Lower lobe of right lung (tissue), 2 donors: ENCODE measurements around the gene SLC31A1. TPM values are rescaled to one million over a fixed set of nuclear protein-coding genes. Genes with fewer than 3 reads are reported as not detected.
"Not testable (repeated sequence)": the region's sequence is repeated elsewhere in the genome, so short reads cannot be mapped to it uniquely, and the experiment has no call there.

Source experiments
- ATAC-seq, 2 donors: fragments of 200-7000 bp; cut with Tn5 transposase; one replicate each; pipeline ENCODE4 v1.9.1; 2020 to 2022; ENCODE audit warnings: mild to moderate bottlenecking in 2 of 2, moderate library complexity in 2 of 2
- DNase-seq: peaks from one replicate; pipeline ENCODE4 v3.0.0-alpha.2; 2020
- H3K27ac ChIP-seq: fragments of 200-600 bp; one replicate; pipeline ENCODE4 v1.8.0; 2022
- H3K27me3 ChIP-seq: fragments of 200-600 bp; one replicate; pipeline ENCODE4 v1.8.0; 2022; ENCODE audit warnings: low read depth
- H3K36me3 ChIP-seq: fragments of 200-600 bp; one replicate; pipeline ENCODE4 v1.8.0; 2022; ENCODE audit warnings: mild to moderate bottlenecking
- H3K4me1 ChIP-seq: fragments of 200-600 bp; one replicate; pipeline ENCODE4 v1.8.0; 2022
- H3K4me3 ChIP-seq: fragments of 200-600 bp; one replicate; pipeline ENCODE4 v1.8.0; 2022; ENCODE audit warnings: mild to moderate bottlenecking
- H3K9me3 ChIP-seq: fragments of 200-600 bp; one replicate; pipeline ENCODE4 v1.8.0; 2022
- intact Hi-C: fragments of 100-400 bp; cut with DNase I; formaldehyde crosslinking; loops from one replicate; pipeline ENCODE4 v1.11.0; 2022
- total RNA-seq: library from RNA; stranded (reverse); fragmentation: NEBNext Ultra II Directional; extraction: Animal tissue kit (Norgen Biotek cat#: 25700); gene quantifications from one replicate; pipeline ENCODE4 v1.2.1, GENCODE V29; 2021
- TF ChIP-seq, protein P1 (sequence below): fragments of 200-600 bp; IDR thresholded peaks from one replicate; pipeline ENCODE4 v1.8.0; 2022; ENCODE audit warnings: antibody characterized with exemption, mild to moderate bottlenecking
- donor health status: DM: no; HTN: yes; CAD: no; lungs with severe emphysema.

Gene SLC31A1
- total RNA-seq, 1 donor from 2014 or later = 48.4 TPM

DNA sequence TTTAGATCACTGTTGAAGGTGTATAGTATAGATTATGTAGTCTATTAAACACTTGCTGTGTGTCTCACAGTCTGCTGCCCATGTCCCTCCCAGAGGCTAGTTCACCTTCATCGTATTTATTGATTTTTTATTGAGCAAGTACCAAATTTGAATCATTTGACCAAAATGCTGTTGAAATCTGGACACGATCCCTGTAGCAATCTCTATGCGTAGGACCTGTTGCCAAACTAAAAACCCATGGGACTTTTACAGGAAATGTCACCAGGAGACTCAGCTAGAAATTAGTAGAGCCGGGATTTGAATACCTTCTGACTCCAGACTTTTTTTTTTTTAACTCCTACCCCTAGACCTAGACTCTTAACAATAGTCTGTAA, 17.5 kb downstream of the SLC31A1 start:
- Histone ChIP-seq H3K27me3 (no peaks in the 10 kb centered on the region), H3K9me3 (no peaks in the 10 kb centered on the region), H3K36me3 (no peaks in the 10 kb centered on the region), H3K4me3 (no peak overlapping the region), H3K4me1 (peaks cover 14% of the 10 kb centered on the region), H3K27ac (no peak overlapping the region)
- ATAC-seq (no peak), DNase-seq (no peak)
- intact Hi-C loops = no loop called here
- TF ChIP-seq, protein P1, sequence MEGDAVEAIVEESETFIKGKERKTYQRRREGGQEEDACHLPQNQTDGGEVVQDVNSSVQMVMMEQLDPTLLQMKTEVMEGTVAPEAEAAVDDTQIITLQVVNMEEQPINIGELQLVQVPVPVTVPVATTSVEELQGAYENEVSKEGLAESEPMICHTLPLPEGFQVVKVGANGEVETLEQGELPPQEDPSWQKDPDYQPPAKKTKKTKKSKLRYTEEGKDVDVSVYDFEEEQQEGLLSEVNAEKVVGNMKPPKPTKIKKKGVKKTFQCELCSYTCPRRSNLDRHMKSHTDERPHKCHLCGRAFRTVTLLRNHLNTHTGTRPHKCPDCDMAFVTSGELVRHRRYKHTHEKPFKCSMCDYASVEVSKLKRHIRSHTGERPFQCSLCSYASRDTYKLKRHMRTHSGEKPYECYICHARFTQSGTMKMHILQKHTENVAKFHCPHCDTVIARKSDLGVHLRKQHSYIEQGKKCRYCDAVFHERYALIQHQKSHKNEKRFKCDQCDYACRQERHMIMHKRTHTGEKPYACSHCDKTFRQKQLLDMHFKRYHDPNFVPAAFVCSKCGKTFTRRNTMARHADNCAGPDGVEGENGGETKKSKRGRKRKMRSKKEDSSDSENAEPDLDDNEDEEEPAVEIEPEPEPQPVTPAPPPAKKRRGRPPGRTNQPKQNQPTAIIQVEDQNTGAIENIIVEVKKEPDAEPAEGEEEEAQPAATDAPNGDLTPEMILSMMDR = no peak

DNA sequence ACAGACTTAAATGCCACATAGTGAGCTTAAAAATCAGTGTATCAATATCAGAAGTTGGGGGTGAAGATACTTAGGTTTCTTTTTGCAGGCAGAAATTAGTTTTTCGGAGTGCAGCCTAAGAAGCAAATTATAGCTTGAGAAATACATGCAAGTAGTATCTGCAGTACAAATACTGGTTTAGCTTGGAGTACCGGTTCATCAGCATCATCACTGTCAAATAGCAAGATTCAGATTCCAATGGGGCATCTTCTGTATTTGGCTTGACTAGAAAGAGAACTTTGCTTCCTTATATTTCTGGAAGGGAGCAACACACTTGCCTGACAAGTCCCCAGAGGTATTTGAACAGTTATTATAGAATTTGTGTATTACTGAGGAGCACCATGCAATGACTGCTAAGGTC, 19.8 kb downstream of the SLC31A1 start:
- Histone ChIP-seq H3K4me1 (peaks cover 13% of the 10 kb centered on the region), H3K27me3 (no peaks in the 10 kb centered on the region), H3K27ac (no peak overlapping the region), H3K4me3 (no peak overlapping the region), H3K9me3 (no peaks in the 10 kb centered on the region), H3K36me3 (no peaks in the 10 kb centered on the region)
- intact Hi-C loops = no loop called here
- ATAC-seq (no peak), DNase-seq (no peak)
- TF ChIP-seq, protein P1 = no peak

GRCh38 chr9:113244556-113244955, 23.2 kb downstream of the SLC31A1 start:
- ATAC-seq = no peak
- TF ChIP-seq, protein P1 = no peak
- Histone ChIP-seq H3K27ac (no peak overlapping the region), H3K9me3 (no peaks in the 10 kb centered on the region), H3K27me3 (no peaks in the 10 kb centered on the region), H3K36me3 (no peaks in the 10 kb centered on the region), H3K4me3 (no peak overlapping the region), H3K4me1 (peaks cover 9% of the 10 kb centered on the region)
- intact Hi-C loops = no loop called here
- DNase-seq = no peak

DNA sequence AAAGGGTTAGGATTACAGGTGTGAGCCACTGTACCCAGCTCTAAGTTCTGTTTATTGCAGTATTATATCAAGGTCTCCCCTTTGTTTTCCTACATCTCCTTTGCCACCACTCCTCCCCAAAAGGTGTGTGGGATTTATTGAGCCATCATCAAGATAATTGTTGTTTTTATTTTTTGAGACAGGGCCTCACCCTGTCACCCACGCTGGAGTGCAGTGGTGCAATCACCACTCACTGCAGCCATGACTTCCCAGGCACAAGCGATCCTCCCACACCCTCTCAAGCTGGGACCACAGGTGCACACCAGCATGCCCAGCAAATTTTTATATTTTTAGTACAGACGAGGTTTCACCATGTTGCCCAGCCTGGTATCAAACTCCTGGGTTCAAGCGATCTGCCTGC, 24.6 kb downstream of the SLC31A1 start:
- DNase-seq = no peak
- Histone ChIP-seq H3K27me3 (no peaks in the 10 kb centered on the region), H3K4me1 (peaks cover 6% of the 10 kb centered on the region), H3K4me3 (no peak overlapping the region), H3K9me3 (no peaks in the 10 kb centered on the region), H3K27ac (no peak overlapping the region), H3K36me3 (no peaks in the 10 kb centered on the region)
- TF ChIP-seq, protein P1 = no peak
- ATAC-seq = no peak
- intact Hi-C loops = no loop called here

GRCh38 chr9:113246928-113247327, 25.6 kb downstream of the SLC31A1 start:
- peaks cover 6% of the 10 kb centered on the region for H3K4me1 ChIP-seq
- intact Hi-C loops = no loop called here
- ATAC-seq (no peak), DNase-seq (no peak)
- TF ChIP-seq, protein P1 = no peak
- H3K27ac ChIP-seq = no peak overlapping the region
- no peak overlapping the region for H3K4me3 ChIP-seq
- no peaks in the 10 kb centered on the region for H3K9me3 ChIP-seq
- no peaks in the 10 kb centered on the region for H3K36me3 ChIP-seq
- no peaks in the 10 kb centered on the region for H3K27me3 ChIP-seq

GRCh38 chr9:113247640-113248039, 26.3 kb downstream of the SLC31A1 start:
- H3K36me3 ChIP-seq = no peaks in the 10 kb centered on the region
- H3K4me3 ChIP-seq = no peak overlapping the region
- DNase-seq (no peak), ATAC-seq (no peak)
- peaks cover 6% of the 10 kb centered on the region for H3K4me1 ChIP-seq
- H3K9me3 ChIP-seq = no peaks in the 10 kb centered on the region
- TF ChIP-seq, protein P1 = no peak
- no peak overlapping the region for H3K27ac ChIP-seq
- intact Hi-C loops = no loop called here
- no peaks in the 10 kb centered on the region for H3K27me3 ChIP-seq

- H3K4me3 ChIP-seq, H3K36me3 ChIP-seq, H3K27ac ChIP-seq, intact Hi-C loops, DNase-seq, H3K27me3 ChIP-seq, H3K9me3 ChIP-seq, ATAC-seq, H3K4me1 ChIP-seq: not testable (repeated sequence)
These were observed 28.3 kb downstream of the SLC31A1 start for GRCh38 chr9:113249661-113250060.
